Uterus (tissue), 2 donors: ENCODE measurements around the gene TUBA4A.

Source experiments
- CTCF ChIP-seq, 4 experiments: fragments of 200-600 bp in 2 of 4; fragments of 450-650 bp in 2 of 4; sonication (generic) in 2 of 4; IDR thresholded peaks; one replicate each; pipeline ENCODE4 v1.5.1; 2016 to 2019; ENCODE audit warnings: antibody characterized with exemption in 4 of 4, mild to moderate bottlenecking in 2 of 4, moderate library complexity in 1 of 4
- POLR2A ChIP-seq, 2 donors: fragments of 450-650 bp; IDR thresholded peaks; one replicate each; pipeline ENCODE4 v1.6.1; 2016; ENCODE audit warnings: antibody characterized with exemption in 2 of 2, mild to moderate bottlenecking in 1 of 2, moderate library complexity in 1 of 2

- TF ChIP-seq CTCF (IDR thresholded peaks at IDR 0.05) (no peak), POLR2A (IDR thresholded peaks at IDR 0.05) (no peak)
These were observed 2.1 kb downstream of the TUBA4A start for GRCh38 chr2:219251656-219252055.
